IPS-NIHi7 (cell line): ENCODE data around the gene TDRD12.
A peak's percentile ranks its signal among the peaks of the same experiment; 100 is the strongest.
"Not testable (repeated sequence)": the region's sequence is repeated elsewhere in the genome, so short reads cannot be mapped to it uniquely, and the experiment has no call there.

Source experiments
- DNase-seq: peaks from one replicate; pipeline ENCODE4 v3.0.0; 2012; ENCODE audit warnings: mixed read lengths; ENCODE audit errors: extremely low spot score

The TDRD12 gene

DNA sequence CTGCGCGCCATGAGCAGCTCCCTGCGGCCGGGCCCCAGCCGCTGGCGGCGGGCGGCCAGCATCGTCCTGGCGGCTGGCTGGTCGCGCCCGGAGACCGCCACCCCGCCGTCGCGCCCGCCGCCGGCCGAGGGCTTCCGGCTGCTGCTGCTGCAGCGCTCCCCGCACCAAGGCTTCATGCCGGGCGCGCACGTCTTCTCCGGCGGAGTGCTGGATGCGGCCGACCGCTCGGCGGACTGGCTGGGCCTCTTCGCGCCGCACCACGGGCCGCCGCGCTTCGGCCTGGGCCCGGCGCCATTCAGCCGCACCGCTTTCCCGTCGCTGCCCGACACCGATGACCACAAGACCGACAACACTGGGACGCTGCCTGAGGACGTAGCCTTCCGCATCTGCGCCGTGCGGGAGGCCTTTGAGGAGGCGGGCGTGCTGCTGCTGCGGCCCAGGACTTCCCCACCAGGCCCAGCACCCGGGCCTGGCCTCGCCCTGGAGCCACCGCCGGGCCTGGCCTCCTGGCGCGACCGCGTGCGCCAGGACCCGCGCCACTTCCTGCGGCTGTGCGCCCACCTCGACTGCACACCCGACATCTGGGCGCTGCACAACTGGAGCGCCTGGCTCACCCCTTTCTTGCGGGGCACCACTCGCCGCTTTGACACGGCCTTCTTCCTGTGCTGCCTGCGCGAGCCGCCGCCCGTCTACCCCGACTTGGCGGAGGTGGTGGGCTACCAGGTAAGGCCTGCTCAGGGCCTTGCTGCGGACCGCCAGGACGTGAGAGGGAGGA is 27.4 kb upstream of the TDRD12 start:
- peak; percentile 48 for DNase-seq

DNA sequence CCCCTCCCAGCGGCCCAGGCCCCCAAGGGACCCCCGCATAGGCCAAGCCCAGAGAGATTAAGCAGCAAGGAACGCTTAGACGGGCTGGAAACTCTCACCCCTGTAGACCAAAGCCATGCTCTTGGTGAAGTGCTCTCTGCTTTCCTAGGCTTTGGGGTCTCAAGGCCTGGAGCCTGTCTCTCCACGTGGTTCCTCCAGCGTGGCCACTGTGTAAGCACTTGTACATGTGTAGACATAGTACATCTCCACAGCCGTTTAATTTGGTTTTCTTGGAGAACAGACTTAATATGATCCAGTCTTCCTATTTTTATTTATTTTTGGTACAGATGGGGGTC is 26.9 kb upstream of the TDRD12 start:
- DNase-seq = no peak

DNA sequence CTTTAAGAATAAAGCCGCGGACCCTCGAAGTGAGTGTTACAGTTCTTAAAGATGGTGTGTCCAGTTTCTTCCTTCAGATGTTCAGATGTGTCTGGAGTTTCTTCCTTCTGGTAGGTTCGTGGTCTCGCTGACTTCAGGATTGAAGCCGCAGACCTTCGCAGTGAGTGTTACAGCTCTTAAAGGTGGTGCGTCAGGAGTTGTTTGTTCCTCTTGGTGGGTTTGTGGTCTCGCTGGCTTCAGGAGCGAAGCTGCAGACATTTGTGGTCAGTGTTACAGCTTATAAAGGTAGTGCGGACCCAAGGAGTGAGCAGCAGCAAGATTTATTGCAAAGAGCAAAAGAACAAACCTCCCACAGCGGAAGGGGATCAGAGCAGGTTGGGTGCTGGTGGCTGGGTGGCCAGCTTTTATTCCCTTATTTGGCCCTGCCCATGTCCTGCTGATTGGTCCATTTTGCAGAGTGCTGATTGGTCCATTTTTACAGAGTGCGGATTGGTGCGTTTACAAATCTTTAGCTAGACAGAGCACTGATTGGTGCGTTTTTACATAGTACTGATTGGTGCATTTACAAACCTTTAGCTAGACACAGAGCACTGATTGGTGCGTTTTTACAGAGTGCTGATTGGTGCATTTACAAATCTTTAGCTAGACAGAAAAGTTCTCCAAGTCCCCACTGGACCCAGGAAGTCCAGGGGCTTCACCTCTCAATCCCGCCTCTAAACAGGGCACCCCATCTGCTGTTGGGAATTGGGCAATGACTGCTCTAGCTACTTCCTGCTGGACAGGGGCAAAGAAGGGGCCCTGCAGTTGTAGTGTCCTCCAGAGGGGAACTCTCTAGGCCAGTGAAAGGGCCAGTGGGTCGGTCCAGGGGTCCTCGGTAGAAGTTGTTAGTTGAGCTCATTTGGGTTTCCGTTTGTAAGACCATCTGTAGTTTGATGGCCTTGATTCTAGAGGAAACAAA is 26.1 kb upstream of the TDRD12 start:
- not testable (repeated sequence) for DNase-seq

DNA sequence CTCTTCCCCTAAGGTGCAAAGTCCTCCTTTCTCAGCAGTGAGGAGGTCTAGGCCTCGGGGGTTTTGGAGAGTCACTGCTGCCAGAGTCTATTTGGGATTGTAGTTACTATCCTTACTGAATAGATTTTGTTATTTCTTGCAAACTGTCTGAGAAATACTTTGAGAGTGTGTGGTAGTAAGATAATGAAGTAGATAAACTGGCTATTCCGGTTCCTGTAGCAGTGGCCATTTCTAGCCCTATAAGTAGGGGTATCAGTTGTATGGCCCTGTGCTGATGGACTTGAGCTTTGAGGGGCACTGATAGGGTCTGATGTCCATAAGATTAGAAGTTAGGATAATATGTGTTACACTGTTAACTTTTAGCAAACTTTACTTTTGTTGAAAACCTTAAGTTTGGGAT is 25.3 kb upstream of the TDRD12 start:
- not testable (repeated sequence) for DNase-seq

DNA sequence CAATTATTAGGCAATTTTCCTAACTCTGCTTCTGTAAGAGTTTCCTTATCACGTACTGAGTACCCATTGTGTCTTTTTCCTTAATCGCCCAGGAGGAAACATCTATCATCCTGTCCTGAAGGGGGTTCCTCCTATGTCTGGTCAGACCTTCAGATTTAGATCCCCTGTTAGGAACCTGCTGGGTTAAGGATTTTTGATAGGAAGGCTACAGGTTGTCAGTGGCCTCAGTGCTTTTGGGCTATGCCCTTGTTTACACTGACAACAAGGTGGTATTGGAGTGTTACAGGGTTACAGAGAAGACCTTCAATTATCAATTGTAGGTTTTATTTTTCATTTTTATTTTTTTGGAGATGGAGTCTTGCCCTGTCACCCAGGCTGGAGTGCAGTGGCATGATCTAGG is 24.7 kb upstream of the TDRD12 start:
- not testable (repeated sequence) for DNase-seq

DNA sequence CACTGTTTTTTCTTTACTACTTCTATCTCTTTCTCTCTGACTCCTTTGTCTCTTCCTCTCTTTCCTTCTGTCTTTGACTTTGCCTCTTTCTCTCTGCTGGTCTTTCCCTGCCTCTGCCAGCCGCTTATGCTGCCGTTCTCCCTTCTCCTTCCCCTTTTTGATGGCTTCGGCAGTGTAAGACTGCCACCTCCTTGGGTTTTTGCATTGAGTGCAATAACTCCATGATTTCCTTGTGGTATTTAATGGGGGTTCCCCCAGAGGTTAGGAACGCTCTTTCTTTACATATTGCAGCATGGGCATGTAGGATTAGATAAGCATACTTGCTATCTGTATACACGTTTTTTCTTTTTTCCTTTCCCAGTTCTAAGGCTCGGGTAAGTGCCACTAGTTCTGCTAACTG is 24.1 kb upstream of the TDRD12 start:
- not testable (repeated sequence) for DNase-seq

DNA sequence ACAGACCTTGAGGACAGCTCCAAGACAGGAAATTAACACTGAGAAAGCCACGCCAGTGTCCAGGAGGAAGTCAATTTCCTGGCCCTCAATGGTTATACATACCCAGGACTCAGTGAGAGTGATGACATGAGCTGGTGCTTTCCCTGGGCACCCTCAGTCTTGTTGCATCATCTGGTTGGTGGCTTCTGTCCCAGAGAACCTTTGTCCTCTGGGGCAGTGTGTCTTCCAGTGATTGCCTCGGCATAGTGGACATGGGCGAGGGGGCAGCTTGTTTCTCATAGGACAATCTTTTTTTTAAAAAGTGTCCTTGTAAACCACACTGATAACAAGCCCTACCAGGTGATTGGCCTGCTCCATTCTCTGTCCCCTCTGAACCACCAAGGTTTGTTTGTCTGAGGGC is 22.8 kb upstream of the TDRD12 start:
- not testable (repeated sequence) for DNase-seq

DNA sequence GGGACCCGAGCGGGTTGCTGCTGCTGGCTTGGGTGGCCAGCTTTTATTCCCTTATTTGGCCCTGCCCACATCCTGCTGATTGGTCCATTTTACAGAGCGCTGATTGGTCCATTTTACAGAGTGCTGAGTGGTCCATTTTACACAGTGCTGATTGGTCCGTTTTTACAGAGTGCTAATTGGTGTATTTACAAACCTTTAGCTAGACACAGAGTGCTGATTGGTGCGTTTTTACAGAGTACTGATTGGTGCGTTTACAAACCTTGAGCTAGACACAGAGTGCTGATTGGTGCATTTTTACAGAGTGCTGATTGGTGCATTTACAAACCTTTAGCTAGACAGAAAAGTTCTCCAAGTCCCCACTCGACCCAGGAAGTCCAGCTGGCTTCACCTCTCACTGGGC is 19.4 kb upstream of the TDRD12 start:
- DNase-seq = not testable (repeated sequence)

DNA sequence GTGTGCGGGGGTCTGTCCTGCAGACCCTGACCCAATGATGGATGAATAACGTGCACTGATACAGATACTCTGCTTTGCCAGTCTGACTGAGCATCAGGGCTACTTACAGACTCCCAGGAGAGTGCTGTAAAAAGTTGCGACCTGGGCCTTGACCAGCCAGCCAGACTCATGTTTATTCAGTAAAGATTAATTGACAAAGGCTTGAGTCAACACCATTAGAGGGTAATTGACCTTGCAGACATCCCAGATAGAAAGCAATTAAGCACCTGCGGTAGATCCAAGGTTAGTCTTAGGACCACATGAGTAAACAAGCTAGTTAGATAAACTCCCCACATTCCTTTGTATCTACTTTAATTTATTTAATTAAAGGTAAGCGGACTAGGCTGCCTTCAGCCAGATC is 17.6 kb upstream of the TDRD12 start:
- no peak for DNase-seq

DNA sequence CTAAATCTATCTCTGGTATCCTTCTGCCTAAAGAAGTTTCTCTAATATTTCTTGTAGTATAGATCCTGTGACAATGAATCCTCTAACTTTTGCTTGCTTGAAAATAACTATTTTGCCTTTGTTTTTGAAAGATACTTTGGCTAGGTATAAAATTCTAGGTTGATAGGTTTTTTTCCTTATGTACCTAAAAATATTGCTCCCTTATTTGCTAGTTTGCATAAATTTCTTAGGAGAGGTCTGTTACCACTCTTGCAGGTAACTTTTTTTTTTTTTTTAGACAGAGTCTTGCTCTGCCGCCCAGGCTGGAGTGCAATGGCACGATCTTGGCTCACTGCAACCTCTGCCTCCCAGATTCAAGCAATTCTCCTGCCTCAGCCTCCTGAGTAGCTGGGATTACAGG is 15.6 kb upstream of the TDRD12 start:
- not testable (repeated sequence) for DNase-seq

DNA sequence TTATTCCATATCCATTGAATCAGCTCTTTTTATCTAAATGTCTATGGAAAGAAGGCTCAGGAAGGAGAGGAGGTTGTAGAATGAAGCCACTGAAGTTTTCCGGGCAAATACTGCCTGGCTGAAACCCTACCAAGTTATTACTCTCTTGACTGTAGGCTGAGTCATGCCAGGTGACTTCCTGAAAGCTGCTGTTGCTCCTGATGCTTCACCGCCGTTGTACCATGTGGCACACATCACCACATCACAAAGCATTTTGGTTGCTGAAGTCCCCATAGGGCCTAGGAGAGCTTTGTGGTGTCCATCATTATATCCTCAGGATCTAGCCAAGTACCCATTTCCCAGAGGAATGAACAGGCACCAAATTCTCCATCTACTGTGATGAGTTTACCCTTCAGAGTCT is 11.1 kb upstream of the TDRD12 start:
- no peak for DNase-seq

DNA sequence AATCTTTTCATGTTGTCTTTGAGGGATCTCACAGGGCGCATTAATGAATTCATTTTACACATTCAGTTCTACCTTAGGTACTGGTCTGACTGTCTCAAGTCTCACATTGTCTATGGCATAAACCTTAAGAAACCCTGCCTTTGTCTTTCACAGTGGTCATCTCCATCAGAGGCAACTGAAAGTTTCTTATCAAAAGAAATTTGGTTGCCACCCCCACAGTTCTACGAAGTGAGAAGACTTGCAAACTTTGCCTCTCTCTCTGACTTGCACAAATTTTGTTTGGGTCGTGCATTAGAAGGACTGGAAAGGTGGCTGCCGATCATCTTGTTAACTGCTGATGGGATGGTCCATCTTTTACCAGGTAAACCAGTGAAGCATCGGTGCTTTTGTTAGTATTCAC is 10.5 kb upstream of the TDRD12 start:
- DNase-seq = no peak

DNA sequence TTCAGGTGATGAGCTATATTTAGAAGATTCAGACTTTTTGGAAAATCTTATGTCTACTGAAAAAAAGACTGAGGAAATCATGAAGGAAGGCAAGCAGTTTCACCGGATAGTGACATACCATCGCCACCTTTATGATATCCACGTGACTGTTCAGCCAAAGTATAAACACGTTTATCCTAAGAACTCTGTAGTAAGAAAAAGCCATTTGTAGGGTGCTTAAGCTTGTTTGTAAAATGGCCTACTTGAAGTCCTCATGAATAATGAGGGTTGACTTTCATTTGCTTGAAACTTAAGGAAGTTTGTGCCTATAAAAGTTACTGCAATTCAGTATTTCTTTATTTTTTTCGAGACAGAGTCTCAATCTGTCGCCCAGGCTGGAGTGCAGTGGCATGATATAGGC is 7.8 kb upstream of the TDRD12 start:
- no peak for DNase-seq

DNA sequence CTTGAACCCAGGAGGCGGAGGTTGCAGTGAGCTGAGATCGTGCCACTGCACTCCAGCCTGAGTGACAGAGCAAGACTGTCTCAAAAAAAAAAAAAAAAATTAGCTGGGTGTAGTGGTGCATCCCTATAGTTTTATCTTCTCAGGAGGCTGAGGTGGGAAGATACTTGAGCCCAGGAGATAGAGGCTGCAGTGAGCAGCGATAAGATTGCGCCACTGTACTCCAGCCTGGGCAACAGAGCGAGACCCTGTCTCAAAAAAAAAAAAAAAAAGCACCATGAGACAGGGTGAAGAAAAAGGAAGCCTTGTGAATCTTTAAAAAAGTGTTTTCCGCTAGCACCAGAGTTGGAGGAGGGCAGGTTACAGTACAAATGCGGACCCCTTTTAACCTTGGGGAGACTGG is 3.4 kb upstream of the TDRD12 start:
- DNase-seq = not testable (repeated sequence)

DNA sequence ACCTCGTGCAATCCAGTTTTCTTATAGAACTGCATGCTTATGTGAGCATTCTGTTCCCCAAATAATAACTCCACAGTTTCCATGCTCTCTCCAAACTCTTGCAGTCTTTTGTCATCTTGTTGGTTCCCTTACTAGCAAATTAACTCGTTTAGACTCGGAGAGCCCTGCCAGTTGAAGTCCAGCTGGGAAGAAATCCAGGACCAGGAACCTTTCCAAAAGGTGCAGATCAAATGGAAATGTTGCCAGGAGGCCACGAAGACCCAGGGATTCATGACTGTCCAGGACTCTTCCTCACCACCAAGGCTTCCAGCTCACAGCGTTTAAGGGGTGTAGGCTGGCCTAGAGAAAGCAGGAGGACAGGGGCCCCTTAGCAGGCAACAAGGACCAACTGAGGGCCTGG is 2.1 kb upstream of the TDRD12 start:
- no peak for DNase-seq

DNA sequence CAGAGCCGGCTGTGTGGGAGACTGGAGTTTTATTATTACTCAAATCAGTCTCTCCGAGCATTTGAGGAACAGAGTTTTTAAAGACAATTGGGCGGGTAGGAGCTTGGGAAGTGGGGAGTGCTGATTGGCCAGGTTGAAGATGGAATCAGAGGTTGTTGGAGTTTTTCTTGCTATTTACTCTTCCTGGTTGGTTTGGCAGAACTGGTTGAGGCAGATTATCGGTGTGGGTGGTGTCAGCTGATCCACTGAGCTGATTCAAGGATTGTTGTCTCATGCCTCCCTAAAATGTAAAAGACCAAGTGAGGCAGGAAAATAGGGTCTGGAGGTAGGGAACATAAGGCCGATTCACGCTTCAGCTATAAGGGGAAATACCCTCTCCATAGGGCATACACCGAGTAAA is 1.3 kb upstream of the TDRD12 start:
- DNase-seq = no peak

DNA sequence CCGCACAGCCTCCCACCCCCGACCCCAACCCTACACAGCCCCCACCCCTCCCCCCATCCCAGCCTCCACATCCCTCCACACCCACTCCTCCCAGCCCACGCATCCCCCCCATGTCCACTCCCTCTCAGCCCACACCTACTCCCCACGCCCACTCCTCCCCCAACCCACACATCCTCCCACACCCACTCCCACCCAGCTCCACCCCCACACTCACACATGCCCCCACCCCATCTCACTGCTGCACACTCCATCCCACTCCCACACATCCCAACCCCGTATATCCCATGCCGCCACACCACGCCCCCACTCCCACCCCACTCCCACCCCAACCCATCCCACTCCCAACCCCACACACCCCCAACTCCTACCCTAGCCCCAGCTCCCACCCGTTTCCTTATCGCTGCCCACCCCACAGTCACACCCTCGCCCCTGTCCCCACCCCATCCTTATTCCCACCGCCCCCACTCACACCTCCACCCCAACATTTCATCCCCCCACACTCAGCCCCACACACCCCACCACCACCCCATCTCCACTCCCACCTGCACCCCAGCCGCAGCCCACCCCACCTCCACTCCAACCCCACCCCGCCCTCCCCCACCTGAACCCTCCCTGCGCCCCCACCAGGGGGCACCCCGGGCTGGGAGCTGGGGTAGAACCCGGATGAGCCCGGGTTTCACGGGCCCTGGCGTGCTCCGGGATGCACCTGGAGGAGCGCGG is 809 bp downstream of the TDRD12 start:
- DNase-seq = peak; percentile 60

DNA sequence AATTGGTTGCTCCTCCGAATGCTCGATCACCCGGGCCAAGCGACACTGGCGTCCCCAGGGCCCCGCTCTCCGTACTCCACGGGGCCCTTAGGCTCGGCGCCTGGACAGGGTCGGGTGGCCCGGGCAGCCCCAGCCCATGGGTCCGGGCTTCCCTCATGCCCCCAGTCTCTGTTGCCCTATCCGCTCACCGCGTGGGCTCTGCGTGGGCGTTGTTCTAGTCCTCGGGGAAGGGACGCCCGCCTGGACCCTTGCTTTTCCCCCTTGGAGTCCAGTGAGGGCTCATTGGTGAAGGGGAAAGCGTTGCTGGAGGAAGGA is 1.3 kb downstream of the TDRD12 start:
- no peak for DNase-seq

DNA sequence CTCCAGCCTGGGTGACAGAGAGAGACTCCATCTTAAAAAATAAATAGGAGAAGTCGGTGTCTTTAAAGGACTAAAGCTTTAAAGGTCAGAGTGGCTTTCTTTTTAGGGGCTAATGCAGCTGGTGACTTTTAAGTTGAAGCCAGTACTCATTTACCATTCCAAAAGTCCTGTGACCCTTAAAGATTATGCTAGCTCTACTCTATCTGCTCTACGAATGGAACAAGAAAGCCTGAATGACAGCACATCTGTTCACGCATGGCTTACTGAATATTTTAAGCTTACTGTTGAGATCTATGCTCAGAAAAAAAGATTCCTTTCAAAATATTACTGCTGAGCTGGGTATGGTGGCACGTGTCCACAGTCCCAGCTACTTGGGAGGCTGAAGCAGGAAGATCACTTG is 16.4 kb downstream of the TDRD12 start:
- DNase-seq = no peak

DNA sequence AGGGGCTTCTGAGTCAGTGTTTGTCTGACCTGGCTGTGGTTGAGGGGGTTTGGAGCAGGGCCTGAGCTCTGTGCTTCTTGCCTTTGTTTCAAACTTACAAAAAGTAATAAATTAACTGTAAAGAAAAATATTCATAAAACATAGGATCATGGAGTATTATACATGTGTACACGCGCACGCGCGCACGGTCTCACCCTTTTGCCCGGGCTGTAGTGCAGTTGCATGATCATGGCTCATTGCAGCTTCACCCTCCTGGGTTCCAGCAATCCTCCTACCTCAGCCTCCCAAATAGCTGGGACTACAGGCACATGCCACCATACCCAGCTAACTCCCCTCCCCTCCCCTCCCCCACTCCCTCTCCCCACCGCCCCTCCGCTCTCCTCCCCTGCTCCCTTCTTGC is 23.5 kb downstream of the TDRD12 start:
- DNase-seq = no peak

DNA sequence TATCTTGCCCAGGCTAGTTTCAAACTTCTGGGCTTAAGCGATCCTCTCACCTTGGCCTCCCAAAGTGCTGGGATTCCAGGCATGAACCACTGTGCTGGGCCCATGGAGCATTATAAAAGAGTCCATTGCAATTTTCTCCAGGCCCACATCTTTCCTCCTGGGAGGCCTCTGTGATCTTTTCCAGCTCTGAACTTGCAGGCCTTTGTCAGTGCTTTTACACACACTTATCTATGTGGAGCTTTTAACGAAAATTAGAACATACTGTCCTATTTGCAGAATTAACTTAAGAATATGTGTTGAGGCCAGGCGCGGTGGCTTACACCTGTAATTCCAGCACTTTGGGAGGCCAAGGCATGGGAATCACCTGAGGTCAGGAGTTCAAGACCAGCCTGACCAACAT is 23.9 kb downstream of the TDRD12 start:
- DNase-seq = no peak

DNA sequence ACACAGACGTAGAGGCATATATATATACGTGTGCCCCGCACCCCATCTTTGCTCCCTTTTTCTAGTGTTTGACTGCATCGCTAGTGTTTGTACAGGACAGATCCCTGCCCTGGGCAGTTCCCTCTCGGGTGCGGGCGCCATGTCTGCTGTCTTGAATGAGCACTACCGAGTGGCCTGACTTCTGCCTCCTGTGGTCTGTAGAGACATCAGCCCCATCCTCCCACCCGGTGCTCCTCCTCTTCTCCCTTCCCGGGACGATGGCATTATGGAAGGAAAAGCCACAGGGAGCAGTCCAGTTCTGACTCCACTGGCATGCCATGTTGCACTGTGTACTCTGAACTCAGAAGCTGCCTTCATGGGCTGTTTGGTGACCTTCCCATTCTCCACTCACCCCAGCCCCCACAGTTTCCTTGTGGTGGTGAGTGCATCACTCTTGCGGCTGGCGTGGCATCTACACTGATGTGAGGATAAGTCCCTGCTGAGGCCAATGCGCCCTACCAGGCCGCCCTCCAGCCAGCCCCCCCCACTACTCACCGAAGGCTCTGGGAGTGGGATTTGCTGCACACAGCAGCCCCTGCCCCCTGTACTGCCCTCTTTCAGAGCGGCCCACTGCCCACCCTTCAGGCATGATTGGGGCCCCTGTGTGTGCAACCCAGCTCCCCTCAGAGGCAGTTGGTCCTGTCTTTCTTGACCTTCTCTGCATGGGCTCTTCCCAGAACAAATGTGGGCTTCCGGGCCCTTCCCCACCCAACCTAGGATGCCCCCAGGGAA is 25.2 kb downstream of the TDRD12 start:
- DNase-seq = no peak
